Cardiac muscle cell (in vitro differentiated cells and primary cell): ENCODE data around the gene ZNF471. TPM values are rescaled to one million over a fixed set of nuclear protein-coding genes. Genes with fewer than 3 reads are reported as not detected.

Experiments
- DNase-seq, 2 donors: peaks; one replicate each; pipeline versions ENCODE4 v3.0.0 to v3.0.0-alpha.2; 2010 to 2017; ENCODE audit warnings: low read depth in 1 of 2, low spot score in 1 of 2
- H3K27ac ChIP-seq: fragments of 200-600 bp; sonication (generic); 2 replicates; pipeline ENCODE4 v1.5.1; 2016
- H3K27me3 ChIP-seq: fragments of 200-600 bp; sonication (generic); 2 replicates; pipeline ENCODE4 v1.6.0; 2016; ENCODE audit warnings: control low read depth
- H3K36me3 ChIP-seq: fragments of 200-600 bp; sonication (generic); 2 replicates; pipeline ENCODE4 v1.5.1; 2016; ENCODE audit warnings: control low read depth
- H3K4me1 ChIP-seq: fragments of 200-600 bp; sonication (generic); 2 replicates; pipeline ENCODE4 v1.8.1; 2017; ENCODE audit warnings: low read depth, mild to moderate bottlenecking, mixed run types
- H3K4me3 ChIP-seq: fragments of 200-600 bp; sonication (generic); 2 replicates; pipeline ENCODE4 v1.5.1; 2016; ENCODE audit warnings: mild to moderate bottlenecking
- H3K9me3 ChIP-seq: fragments of 200-600 bp; sonication (generic); 2 replicates; pipeline ENCODE4 v1.5.1; 2017; ENCODE audit warnings: low read depth, mild to moderate bottlenecking, control low read depth
- polyA plus RNA-seq: library from polyadenylated mRNA; unstranded; fragments of >200 nt; fragmentation: Nextera tagmentation; extraction: Ambion mirVana; gene quantifications from 2 replicates; pipeline ENCODE4 v1.2.1, GENCODE V29; 2016
- total RNA-seq: library from RNA; depleted of rRNA; stranded (reverse); fragments of >200 nt; gene quantifications from 2 replicates; pipeline ENCODE4 v1.2.3, GENCODE V29; 2016
- TF ChIP-seq, protein P1 (sequence below): IDR thresholded peaks from 2 replicates; pipeline ENCODE4 v1.5.1; 2012; ENCODE audit warnings: low read depth, mild to moderate bottlenecking, low read length

ZNF471 gene
- total and polyA plus RNA-seq, 2 experiments from 2014 or later: 0.83 to 2.8 TPM

DNA sequence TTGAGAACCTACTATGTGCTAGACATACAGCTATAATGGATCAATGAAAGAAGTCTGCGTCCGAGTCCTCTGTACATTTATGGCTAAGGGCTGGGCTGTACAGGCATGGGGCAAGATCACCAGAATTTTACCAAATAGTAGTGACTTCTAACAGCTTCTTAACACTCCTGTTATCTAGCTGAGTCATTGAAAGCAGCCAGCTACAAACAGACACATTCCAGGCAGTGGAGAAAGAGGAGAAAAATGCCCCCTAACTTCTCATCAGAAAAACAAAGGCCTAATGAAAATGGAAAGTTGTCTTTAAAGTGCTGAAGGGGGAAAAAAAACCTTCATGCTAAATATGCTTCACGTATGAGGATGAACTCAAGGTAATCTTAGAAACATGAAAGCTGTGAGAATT is 16.3 kb upstream of the ZNF471 start:
- H3K4me3 ChIP-seq: no peak overlapping the region
- H3K27me3 ChIP-seq: no peaks in the 10 kb centered on the region
- H3K9me3 ChIP-seq: no peaks in the 10 kb centered on the region
- DNase-seq: peak in 1 of 2 donors; percentile 15
- no peaks in the 10 kb centered on the region for H3K36me3 ChIP-seq
- TF ChIP-seq, protein P1, sequence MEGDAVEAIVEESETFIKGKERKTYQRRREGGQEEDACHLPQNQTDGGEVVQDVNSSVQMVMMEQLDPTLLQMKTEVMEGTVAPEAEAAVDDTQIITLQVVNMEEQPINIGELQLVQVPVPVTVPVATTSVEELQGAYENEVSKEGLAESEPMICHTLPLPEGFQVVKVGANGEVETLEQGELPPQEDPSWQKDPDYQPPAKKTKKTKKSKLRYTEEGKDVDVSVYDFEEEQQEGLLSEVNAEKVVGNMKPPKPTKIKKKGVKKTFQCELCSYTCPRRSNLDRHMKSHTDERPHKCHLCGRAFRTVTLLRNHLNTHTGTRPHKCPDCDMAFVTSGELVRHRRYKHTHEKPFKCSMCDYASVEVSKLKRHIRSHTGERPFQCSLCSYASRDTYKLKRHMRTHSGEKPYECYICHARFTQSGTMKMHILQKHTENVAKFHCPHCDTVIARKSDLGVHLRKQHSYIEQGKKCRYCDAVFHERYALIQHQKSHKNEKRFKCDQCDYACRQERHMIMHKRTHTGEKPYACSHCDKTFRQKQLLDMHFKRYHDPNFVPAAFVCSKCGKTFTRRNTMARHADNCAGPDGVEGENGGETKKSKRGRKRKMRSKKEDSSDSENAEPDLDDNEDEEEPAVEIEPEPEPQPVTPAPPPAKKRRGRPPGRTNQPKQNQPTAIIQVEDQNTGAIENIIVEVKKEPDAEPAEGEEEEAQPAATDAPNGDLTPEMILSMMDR: no peak
- H3K27ac ChIP-seq: peak overlapping the region; percentile 80
- peaks cover 9% of the 10 kb centered on the region for H3K4me1 ChIP-seq

- H3K36me3 ChIP-seq: no peaks in the 10 kb centered on the region
- H3K4me3 ChIP-seq: no peak overlapping the region
- TF ChIP-seq, protein P1: no peak
- no peaks in the 10 kb centered on the region for H3K27me3 ChIP-seq
- H3K9me3 ChIP-seq: no peaks in the 10 kb centered on the region
- no peaks in the 10 kb centered on the region for H3K4me1 ChIP-seq
- no peak overlapping the region for H3K27ac ChIP-seq
- peak in 1 of 2 donors; percentile 60 for DNase-seq
Observed at GRCh38 chr19:56504581-56504980, 3.1 kb upstream of the ZNF471 start.

- no peaks in the 10 kb centered on the region for H3K4me1 ChIP-seq
- no peaks in the 10 kb centered on the region for H3K9me3 ChIP-seq
- no peaks in the 10 kb centered on the region for H3K36me3 ChIP-seq
- DNase-seq: no peak
- no peak overlapping the region for H3K27ac ChIP-seq
- H3K27me3 ChIP-seq: no peaks in the 10 kb centered on the region
- TF ChIP-seq, protein P1: no peak
- H3K4me3 ChIP-seq: peak overlapping the region; percentile 39
Observed at GRCh38 chr19:56508290-56508778, 679 bp downstream of the ZNF471 start.

- Histone ChIP-seq H3K27me3 (no peaks in the 10 kb centered on the region), H3K4me1 (no peaks in the 10 kb centered on the region), H3K27ac (no peak overlapping the region), H3K9me3 (no peaks in the 10 kb centered on the region), H3K4me3 (no peak overlapping the region), H3K36me3 (no peaks in the 10 kb centered on the region)
- TF ChIP-seq, protein P1: no peak
- no peak for DNase-seq
Observed at GRCh38 chr19:56525214-56525860, 17.7 kb downstream of the ZNF471 start.

- Histone ChIP-seq H3K4me1 (no peaks in the 10 kb centered on the region), H3K27ac (no peak overlapping the region), H3K9me3 (no peaks in the 10 kb centered on the region), H3K27me3 (no peaks in the 10 kb centered on the region), H3K4me3 (no peak overlapping the region), H3K36me3 (no peaks in the 10 kb centered on the region)
- no peak for DNase-seq
- TF ChIP-seq, protein P1: no peak
Observed at GRCh38 chr19:56537442-56537841, 29.8 kb downstream of the ZNF471 start.
